Hepatic stellate cell (primary cell): ENCODE results near the gene SLC22A23.
"Not testable (repeated sequence)": the region's sequence is repeated elsewhere in the genome, so short reads cannot be mapped to it uniquely, and the experiment has no call there.

ENCODE experiments used
- DNase-seq: peaks from one replicate; pipeline ENCODE4 v3.0.0; 2011; ENCODE audit warnings: low spot score

The SLC22A23 gene

DNA sequence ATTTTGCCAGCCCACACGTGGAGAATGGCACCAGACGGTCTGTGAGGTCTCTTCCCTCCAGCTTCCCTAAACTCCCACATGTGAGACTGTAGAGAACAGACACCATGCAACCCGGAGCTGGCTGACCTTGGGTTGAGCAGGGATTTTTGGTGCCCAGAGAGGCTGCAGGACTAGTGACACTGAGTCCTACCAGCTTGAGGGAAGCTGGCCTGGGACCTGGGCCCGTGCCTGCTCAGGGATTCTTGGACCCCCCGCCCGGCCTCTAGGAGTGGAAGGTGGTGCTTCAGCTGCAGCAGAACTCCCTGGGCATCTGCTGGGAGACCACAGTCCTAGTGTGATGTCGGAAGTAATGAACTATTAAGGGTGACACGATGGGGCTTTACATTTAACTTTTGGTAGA, 194.9 kb downstream of the SLC22A23 start:
- DNase-seq, result no peak

DNA sequence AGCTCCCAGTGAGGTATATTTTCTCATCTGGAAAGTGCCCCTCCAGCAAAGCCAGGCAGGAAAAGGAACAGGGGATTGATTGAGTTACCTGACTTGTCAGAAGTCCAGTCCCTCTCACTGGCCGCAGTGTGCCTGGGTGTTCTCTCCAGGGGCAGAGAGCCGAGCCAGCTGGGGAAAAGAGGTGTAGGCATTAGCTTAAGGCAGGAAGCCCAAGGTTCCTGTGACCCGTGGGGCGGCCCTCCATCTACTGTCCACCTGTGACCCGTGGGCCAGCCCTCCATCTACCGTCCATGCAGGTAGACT, 195.4 kb downstream of the SLC22A23 start:
- no peak for DNase-seq

DNA sequence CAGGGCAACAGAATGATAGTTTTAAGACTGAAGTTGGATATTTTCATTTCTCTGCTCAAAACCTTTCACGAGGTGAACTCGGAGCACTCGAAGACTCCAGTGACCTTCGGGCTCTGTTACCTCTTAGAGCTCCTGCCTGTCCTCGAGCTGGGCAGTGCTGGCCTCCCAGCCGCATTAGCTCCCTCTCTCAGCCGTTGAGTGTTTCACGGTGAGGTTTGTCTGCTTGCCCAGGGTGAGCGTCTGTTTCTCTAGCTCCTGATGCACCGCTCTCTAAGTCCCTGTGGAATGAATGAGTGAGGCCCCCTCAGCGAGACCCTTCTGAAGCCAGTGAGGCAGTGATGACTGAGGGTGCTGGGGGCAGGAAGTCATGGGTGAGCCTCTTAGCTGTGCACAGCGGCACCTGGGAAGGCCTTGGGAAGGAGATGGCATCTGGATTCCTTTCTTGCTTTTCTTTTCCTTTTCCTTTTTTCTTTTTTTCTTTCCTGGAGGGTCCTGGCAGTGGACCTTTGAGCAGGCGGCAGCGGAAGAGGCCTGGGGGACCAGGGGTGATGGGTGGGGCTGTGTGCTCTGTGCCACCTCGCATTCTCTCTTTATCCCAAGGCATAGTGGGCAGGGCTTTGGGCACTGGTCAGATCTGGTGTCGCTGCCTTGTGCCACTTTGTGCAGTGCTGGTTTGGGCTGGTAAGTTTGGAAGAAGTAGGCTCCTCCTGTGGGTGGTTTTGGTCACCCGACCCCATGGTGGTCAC, 195.9 kb downstream of the SLC22A23 start:
- DNase-seq, result no peak

DNA sequence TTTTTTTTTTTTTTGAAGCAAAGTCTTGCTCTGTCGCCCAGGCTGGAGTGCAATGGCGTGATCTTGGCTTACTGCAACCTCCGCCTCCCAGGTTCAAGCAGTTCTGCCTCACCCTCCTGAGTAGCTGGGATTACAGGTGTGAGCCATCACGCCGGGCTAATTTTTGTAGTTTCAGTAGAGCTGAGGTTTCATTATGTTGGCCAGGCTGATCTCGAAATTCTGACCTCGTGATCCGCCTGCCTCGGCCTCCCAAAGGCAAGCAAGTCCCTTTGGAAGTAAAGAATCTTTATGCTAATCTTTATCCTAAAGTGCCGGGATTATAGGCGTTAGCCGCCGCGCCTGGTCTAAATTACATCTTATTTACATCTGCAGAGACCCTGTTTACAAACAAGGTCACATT, 196.6 kb downstream of the SLC22A23 start:
- DNase-seq, result no peak

DNA sequence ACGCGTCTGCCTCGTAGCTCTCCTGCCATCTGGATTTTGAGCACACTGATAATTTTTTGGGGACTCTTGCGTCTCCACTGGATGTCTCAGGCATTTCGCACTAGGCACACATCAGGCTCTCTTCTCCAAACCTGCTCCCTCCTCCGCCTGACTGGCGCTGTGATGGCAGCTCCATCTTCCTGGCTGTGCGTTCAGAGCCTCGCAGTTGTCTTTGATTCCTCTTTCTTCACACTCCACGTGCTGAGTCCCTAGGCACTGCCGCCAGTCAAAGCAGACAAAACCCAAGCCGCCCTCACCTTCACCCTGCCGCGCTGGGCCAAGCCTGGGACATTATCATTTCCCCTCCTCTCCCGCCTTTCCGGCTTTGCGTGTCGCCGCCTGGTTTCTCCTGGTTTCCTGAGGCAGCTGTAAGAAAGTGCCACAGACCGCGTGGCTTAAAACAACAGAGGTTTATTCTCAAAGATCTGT, 197.3 kb downstream of the SLC22A23 start:
- peak; percentile 78 for DNase-seq

DNA sequence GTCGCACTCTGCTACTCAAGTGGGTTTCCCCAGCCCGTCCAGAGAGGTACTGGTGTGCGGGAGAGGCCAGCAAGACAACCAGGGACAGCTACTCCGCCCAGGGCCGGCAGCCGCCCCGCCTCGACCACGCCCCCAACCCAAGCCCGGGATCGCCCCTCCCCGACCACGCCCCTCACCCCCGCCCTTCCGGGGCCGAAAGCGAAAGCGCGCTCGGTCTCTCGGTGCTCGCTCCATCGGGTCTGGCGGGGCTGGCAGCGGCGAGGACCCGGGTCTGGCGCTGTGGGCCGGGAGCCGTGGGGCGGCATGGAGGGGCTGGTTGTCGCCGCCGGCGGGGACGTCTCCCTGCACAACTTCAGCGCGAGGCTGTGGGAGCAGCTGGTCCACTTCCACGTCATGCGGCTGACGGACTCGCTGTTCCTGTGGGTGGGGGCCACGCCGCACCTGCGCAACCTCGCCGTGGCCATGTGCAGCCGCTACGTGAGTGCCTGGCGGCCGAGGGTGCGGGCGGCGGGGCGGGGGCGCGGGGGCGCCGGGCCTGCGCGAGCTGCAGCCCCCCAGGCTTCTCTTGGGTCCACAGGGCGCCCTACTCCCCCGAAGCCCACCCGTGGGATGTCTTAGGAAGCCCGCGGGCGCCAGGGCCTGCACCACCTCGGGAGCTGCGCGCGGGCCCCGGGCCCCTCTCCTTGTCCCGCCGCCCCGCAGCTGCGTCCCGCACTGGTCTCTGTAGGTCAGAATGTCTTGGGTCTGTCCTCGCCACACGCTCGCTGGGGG, 197.9 kb downstream of the SLC22A23 start, which contains the start of gene PSMG4:
PSMG4 (plus strand) TSS at position 228 of the 771 bp plus-strand sequence; CDS start at position 304, 76 bp downstream.
- peak; percentile 97 for DNase-seq

DNA sequence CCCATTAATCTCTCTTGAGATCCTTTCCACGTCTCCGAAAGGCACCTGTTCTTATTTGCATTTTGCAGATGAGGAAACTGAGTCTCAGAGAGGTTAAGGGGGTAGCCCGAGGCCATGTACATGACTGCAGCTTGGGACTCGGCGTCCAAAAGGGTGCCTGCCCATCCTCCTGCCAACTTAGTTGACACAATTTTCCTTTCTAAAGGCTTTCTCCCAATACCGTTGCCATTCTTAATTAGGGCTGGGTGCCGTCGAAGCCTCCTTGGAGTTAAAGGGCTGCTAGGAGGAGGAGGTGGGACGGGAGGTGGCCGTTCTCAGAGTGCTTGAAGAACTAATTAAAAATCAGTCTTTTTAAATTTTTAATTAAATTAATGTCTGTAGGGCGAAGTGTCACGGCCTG, 198.6 kb downstream of the SLC22A23 start:
- no peak for DNase-seq

DNA sequence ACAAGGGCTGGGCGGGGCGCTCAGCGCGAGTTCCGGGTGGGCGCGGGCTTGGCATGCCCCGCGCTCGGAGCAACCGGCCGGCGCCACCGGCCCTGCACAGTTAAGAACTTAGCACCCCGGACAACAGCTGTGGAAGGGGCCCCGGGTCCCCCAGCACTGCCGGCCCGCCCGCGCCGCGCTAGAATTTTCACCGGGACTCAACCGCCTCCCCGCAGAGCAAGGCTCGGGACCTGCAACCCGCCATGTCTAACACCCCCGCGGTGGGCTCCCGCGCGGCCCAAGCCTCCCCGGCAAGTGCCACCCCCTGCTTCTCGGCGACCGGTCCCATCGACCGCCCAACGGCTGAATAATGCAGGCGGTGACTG, 203.3 kb downstream of the SLC22A23 start:
- DNase-seq, result no peak

DNA sequence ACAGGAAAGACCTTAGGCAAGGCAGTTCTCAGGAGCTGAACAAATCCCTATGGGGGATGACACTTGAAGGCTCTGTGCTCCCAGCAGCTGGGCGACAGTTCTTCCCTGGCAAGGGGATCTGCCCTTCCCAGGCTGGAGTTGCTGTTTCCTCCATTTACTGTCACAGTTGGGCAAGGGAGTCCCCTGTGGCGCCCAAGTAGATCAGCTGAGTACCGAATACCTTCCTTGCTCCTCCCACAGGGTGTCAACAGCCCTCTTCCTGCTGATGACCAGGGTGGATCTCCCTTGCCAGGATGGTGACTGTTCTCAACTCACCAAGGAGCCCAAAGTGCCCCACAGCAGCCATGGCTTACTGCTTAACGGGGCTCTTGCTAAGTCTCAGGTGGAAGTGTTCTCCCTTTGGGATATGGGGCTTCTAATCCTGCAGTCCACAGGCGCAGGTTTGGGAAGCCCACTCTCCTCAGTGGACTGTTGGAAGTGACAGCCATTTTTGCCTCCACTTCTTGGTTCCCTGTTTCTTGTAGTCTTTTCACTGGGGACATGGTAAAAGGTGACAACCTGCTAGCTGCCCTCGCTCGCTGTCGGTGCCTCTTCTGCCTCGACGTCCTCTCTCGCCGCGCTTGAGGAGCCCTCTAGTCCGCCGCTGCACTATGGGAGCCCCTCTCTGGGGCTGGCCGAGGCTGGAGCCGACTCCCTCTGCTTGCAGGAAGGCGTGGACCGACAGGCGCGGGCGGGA, 203.8 kb downstream of the SLC22A23 start:
- DNase-seq, result no peak

DNA sequence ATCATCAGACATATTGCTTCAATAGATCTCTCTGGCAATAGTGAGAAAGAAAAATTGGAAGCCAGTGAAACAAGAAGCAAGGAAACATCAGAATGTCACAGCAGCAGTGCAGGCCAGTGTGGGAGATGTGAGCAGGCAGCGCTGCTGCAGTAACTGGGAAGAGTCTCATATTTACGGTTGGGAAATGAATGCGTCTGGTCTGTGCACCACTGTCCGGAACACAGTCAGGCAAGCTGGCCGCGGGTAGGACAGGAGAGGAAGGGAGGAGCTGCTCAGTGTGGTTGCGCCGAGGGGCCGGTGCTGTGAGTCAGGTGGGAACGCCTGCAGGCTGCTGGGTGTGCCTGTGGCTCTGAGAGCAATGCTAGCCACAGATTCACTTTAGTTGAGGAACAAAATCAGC, 204.5 kb downstream of the SLC22A23 start:
- no peak for DNase-seq

DNA sequence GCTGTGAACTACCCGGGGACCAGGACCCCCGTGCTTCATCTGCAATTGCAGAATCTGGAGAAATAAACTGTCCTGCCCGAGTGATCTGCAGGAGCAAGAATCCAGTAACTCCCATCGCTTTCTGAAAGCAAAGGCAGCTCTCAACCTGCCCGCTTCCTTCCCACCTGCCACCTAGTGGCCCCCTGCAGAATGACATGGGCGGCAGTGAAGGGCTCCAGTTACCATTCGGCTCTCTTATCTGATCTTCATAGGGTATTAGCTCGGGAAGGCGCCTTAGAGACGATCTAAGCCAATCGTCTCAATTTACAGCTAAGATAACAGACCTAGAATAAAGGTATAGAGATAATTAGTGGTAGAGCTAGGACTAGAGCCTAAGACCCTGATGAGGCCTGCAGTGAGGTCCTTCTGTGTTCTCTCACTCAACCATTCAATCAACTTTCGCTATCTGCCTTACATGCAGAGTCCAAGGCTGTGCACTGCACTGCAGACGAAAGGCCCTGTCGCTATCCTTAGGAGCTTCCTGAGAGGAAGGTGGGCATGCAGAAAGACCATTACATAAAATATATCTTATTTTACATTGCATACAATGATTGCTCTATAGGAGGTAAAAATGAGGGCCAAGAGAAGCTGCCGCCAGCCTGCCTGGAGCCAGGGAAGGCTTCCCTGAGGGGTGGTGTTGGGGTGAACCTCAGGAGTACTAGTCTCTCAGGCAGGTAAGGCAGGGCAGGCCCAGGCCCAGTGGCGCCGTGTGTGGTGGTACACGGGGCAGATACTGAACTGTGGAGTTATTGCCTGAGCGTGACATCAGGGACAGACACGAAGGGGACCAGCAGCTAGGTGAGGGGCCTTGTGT, 205.2 kb downstream of the SLC22A23 start:
- peak; percentile 91 for DNase-seq

DNA sequence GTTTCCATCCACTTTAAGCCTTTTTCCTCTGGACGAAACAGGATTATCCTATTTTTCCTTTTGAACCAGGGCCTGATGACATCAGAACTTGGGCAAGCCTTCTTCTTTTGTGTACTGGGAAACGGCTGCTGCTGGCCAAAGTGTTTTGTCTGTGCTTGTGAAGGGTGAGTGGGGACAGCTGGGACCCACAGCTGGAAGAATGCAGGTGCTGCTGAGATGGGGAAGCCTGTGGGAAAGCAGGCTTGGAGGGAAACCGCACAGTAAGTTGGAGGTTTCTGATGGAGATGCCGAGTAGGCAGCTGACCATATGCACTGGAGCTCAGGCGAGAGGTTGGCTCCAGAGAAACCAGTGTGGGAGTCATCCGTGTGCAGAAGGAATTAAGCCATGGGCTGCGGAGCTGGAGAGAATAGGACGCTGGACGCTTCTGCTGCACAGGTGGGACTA, 206.6 kb downstream of the SLC22A23 start:
- no peak for DNase-seq

DNA sequence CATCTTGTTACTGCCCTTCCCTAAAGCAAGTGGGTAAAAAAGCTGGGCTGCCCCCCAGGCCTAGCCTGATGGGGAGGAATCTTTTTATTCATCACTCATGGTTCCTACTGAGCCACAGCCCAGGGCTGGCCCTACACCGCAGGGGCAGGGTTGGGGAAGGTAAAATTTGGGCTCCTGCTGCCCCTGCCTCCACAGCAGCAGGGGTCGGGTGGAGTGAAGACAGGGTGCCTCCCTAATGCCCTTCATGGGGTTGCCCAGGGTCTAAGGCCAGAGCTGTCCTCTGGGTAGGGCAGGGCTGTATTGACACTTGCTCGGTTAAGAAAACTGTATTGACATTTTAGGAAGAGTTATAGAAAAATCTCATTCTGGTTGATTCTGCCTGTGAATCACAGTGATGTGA, 207.0 kb downstream of the SLC22A23 start:
- DNase-seq, result no peak

DNA sequence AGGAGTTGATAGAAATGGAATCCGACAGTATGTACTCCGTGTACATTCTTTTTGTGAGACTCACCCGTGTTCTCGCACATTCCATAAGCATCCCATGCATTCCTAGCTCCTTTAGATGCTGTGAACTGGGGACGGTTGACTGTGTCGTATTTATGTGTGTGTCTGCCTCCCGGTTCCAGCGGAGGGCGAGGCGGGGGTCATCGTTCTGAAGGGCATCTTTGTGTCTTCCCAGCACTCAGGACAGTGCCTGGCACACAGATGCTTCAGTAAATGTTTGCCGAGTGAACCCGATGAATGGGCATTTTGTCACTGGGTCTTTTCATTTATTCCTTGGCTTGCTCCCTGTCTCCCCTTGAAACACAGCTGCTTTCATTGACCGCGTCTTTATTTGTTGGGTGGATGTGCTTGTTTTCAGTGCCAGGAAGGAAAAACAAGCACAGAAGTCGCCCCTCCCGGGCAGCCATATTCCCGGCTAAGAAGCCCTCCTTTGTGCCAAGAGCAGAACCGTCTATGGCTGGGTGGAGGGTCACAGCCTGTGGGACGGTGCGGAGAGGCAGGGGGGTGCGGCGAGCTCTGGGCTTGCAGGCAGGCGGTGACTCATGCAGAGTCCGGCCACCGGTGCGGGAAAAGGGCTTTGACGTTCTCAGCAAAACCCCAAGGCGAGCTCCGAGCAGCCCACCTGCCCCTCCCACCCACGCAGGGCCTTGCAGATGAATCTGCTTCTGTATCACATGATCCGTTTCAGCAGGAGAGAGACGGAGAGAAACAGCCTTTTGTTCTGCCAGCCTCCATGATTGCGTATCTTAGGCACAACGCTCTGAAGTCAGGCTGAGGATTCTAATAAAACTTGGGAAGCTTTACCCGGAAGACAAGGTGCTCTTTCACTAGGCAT, 209.3 kb downstream of the SLC22A23 start:
- DNase-seq, result peak; percentile 62

DNA sequence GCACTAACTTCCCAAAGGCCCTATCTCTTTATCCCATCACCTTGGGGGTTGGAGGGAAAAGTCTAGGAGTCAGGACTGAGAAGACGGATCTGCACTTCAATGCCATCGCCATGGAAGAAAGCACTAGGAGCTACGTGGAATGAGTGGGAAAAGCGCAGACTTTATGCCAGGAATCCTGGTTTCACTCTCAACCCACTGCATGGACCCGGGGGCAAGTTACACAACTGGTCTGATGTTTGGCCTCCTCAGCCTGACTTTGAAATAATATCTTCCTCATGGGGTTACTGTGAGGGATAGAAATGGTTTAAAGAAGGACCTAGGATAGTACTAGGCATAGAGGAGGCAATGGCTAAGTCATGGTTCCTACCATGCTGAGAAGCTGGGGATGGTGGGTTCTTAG, 211.6 kb downstream of the SLC22A23 start:
- no peak for DNase-seq

DNA sequence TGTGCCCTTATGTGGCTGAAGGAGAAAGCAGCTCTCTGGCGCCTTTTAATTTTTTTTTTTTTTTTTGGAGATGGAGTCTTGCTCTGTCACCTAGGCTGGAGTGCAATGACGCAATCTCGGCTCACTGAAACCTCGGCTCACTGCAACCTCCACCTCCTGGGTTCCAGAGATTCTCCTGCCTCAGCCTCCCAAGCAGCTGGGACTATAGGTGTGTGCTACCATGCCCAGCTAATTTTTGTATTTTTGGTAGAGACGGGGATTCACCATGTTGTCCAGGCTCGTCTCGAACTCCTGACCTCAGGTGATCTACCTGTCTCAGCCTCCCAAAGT, 212.1 kb downstream of the SLC22A23 start:
- not testable (repeated sequence) for DNase-seq

DNA sequence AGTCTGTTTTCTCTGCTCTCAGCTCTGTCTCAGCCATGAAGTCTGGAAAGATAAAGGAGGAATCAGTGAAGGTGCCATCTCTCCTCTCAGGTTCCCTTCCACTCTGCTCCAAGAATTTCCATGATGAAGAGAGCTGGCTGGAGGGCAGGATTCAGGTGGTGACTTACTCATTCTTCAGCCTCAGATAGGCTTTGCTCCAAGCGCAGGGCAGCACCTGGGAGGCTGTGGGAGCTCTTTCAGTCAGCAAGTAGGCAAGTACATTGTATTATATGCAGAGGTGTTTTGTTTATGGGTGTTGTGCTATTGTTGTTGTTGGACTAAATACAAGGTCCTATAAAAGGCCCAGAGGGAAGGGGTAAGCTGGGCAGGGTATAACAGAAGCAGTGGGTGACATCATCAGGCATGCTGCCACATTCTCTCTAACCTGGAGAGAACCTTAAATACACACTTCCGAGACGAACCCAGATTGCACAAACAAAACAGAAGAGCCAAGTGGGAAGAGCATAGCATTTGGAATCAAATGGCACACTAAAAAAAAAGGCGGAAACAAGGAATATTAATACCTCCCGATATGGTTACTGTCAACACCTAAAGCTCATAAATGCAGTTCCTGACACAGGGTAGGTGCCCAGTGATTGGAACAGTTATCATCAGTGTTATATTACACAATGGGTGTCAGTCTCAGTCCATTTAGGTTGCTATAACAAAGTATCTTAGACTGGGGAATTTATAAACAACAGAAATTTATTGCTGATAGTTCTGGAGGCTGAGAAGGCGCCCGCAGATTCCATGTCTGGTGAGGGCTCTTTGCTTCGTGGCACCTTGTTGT, 212.6 kb downstream of the SLC22A23 start:
- DNase-seq, result no peak

DNA sequence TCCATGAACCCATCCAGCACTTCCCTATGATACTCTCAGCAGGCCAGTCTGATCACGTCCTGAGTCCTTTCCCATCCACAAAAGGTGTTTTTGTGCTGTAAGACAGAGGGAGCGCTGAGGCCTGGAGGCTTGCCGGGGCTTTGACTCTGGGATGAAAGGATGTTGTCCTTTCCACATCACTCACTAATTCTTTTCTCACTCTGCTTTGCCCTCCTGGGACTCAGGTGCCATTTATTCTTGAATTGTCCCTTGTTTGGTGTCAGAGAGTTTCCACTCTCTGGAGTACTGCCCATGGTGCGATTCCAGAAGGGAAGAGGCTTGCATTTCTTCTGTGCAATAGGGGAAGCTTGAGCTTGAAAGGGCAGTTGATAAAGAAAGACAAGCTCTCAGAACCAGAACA, 214.1 kb downstream of the SLC22A23 start:
- DNase-seq, result no peak

DNA sequence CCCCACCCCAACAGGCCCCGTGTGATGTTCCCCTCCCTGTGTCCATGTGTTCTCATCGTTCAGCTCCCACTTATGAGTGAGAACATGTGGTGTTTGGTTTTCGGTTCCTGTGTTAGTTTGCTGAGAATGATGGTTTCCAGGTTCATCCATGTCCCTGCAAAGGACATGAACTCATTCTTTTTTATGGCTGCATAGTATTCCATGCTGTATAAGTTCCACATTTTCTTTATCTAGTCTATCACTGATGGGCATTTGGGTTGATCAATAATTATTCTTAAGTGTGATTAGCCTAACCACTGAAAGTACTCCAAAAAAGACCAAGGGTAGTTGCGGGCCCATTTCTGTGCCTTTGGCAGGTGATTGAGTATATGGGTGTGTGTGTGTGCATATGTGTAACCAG, 215.1 kb downstream of the SLC22A23 start:
- not testable (repeated sequence) for DNase-seq

DNA sequence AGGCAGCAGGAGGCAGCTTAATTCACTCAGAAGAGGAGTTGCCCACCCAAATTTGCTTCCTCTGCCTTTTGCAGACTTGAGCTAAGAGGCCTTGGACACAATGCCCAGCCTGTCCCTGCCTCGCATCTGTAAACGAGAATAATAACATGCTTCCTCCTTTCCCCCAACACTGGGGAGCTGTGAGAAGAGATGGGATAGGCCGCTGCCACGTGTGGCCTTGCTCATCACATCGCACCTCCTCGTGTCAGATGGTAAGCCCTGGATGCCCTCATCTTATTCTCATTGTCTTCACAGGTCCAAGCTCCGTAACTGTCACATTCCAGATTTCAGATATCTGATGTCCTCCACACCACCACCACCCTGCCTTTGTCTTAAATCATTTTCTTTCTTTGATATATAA, 216.3 kb downstream of the SLC22A23 start:
- DNase-seq, result no peak
